Measurements from ENCODE around the gene MXD4.
"Not testable (repeated sequence)": the region's sequence is repeated elsewhere in the genome, so short reads cannot be mapped to it uniquely, and the experiment has no call there.

MXD4 gene

DNA sequence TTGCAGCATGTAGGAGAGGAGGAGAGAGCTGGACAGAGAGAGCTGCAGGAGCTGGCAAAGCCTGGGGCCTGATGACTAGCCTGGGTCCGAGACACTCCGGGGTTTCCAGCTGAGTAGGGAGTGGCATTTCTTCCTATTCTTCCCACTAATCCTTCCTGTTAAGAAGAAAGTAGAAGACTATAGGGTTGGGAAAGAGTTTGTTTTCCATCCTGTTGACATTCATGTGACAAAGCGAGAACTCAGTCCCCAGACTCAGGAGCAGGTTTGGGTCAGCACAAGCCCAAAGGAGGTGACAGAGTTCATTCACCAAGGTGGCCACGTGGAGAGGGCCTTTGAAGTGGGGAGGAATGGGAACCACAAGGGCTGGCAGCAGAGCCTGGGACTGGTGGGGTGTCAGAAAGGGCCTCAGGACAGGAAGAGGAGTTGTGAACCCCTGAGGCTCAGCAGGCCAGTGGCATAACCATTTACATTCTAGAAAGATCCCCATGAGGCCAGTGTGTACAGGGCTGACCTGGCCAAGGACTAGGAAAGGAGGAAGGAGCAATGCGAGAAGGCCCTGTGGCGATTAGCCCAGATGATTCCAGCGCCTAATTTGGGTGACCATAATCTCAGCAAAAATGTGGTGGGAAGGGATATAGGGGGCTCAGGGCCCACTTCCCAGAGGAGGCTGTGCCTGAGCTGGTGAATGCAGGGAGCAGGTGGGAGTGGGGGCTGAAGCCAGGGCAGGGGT, 16.7 kb downstream of the MXD4 start:
- Histone ChIP-seq H3K4me3 (ENCODE audit: low read length) (no peak overlapping the region), H2AFZ (ENCODE audit: low read depth, low read length) (no peak overlapping the region), H3K9me3 (ENCODE audit: low read length) (no peaks in the 10 kb centered on the region), H3K27me3 (ENCODE audit: insufficient read depth, low read length) (no peaks in the 10 kb centered on the region), H3K36me3 (ENCODE audit: insufficient read depth, low read length) (peaks cover 14% of the 10 kb centered on the region), H3K4me1 (ENCODE audit: insufficient read depth, low read length) (peaks cover 7% of the 10 kb centered on the region)

DNA sequence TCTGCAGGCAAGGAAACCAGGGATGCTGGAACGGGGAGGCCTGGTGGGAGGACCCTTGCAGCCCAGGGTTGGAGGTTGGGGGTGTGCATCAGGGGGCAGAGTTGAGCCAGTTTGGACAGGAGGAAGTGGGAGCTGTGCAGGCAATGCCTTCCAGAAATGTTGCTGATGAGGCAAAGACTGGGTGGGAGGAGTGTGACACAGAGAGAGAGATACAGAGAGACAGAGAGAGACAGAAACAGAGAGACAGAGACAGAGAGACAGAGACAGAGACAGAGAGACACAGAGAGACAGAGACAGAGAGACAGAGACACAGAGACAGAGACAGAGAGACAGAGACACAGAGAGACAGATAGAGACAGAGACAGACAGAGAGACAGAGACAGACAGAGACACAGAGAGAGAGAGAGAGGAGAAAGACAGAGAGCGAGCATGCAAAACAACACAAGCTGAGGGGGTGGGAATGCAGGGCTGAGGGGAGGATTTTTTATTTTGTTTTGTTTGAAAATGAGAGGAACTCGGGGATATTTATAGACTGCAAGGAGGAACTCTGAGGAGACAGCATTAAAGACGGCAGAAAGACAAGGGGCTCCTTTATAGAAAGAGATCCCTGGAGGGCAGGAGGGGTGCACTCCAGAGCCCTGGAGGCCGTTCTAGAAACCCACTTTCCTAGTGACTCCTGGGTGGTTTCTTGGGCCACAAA, 18.1 kb downstream of the MXD4 start:
- Histone ChIP-seq H3K27me3 (ENCODE audit: insufficient read depth, low read length) (no peaks in the 10 kb centered on the region), H3K4me3 (ENCODE audit: low read length) (no peak overlapping the region), H3K9me3 (ENCODE audit: low read length) (no peaks in the 10 kb centered on the region), H3K36me3 (ENCODE audit: insufficient read depth, low read length) (peaks cover 3% of the 10 kb centered on the region), H2AFZ (ENCODE audit: low read depth, low read length) (no peak overlapping the region), H3K4me1 (ENCODE audit: insufficient read depth, low read length) (peaks cover 21% of the 10 kb centered on the region)

DNA sequence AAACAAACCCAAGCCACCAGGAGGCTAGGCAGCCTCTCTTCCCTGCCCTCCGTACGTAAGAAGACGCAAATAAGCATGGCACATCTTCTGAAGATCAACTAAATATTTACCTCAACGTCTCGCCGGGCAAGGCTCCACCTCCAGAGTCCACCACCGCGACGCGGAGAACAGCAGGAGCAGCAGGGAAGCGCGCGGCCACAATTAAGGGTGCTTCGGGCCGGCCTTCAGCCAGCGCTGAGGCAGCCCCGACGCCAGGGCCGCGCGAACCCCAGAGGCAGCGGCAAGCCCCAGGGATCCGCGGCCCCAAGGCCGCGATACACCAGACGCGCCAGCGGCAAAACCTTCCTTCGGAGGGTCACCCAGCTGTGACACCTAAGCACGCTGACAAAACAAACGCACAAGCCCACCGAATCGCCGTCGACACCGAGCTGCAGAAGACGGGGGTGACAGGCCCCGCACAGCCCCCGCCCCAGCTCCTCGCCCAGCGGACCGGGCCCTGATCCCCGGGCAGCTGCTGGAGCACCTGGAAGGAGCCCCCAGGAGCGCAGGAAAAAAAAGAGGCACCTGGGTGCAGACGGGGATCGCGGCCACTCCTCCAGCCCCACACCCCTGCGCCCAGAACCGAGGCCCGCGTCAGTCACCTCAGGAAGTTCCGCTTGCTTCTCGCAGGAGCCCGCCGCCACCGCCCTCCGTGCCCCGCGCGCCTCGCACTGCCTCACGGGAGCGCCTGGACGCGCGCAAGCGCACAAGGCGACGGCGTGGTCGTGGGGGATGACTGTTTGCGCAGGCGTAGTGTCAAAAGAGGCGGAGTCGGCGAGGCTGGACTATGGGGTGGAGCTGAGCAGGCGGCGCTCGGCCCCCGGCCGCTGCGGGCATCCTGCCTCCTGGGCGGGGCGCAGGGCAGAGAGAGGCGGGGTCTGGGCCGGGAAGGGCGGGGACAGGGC, 20.2 kb downstream of the MXD4 start, which contains the start of the genes HAUS3 and POLN:
Gene HAUS3 (minus strand): TSS at position 712 of the 944 bp plus-strand sequence. CDS start 1,175 bp downstream, outside the sequence.
Gene POLN (minus strand): TSS at position 712 of the 944 bp plus-strand sequence. CDS start 12,890 bp downstream, outside the sequence.
- Histone ChIP-seq H3K4me1 (ENCODE audit: insufficient read depth, low read length) (peaks cover 28% of the 10 kb centered on the region), H3K36me3 (ENCODE audit: insufficient read depth, low read length) (peaks cover 12% of the 10 kb centered on the region), H3K4me3 (ENCODE audit: low read length) (peak within 1 kb of the TSS; percentile 94), H2AFZ (ENCODE audit: low read depth, low read length) (no peak within 1 kb of the TSS), H3K9me3 (ENCODE audit: low read length) (no peaks in the 10 kb centered on the region), H3K27me3 (ENCODE audit: insufficient read depth, low read length) (no peaks in the 10 kb centered on the region)

DNA sequence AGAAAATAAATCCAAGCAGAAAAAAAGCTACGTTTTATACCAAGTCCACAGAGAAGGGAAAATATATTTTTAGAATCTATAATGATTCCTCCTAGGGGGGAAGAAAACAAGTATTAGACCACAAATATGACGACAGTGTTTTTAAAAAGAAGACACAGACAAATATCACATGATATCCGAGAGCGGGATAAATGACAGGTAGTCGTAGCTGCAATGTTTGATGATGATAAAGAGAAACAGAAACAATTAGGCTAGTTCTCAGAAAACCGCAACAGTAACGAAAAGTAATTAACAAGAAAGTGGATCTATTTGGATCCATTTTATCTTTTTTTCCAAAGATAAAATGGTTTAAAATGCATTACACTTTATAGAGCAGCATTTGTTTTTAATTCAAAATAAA, 20.9 kb downstream of the MXD4 start:
- H3K36me3 ChIP-seq (ENCODE audit: insufficient read depth, low read length): peaks cover 16% of the 10 kb centered on the region
- peak overlapping the region; percentile 94 for H3K4me3 ChIP-seq (ENCODE audit: low read length)
- no peaks in the 10 kb centered on the region for H3K27me3 ChIP-seq (ENCODE audit: insufficient read depth, low read length)
- no peaks in the 10 kb centered on the region for H3K9me3 ChIP-seq (ENCODE audit: low read length)
- peaks cover 28% of the 10 kb centered on the region for H3K4me1 ChIP-seq (ENCODE audit: insufficient read depth, low read length)
- H2AFZ ChIP-seq (ENCODE audit: low read depth, low read length): no peak overlapping the region

DNA sequence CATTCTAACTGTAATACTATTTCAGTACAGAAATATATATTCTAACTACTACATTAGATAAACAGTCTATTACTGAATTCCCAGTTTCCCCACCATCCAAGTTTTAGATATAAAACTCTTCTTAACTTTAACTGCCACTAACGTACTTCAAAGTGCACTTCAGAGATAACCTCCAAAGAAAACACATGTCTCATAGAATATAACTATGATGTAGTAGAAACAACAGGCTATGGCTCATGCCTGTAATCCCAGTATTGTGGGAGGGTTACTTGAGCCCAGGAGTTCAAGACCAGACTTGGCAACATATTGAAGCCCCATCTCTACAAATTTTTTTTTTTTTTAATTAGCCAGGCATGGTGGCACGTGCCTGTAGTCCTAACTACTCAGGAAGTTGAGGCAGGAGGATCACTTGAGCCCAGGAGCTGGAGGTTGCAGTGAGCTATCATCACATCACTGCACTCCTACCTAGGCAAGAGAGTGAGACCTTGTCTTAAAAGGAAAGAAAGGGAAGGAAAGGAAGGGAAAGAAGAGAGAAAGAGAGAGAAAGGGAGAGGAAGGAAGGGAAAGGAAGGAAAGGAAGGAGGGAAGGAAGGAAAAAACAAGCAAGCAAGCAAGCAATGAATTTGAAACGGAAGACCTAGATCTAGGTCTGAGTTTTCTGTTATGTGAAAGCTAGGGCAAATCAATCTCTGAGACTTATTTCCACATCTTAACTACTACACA, 24.8 kb downstream of the MXD4 start:
- no peak overlapping the region for H2AFZ ChIP-seq (ENCODE audit: low read depth, low read length)
- peaks cover 32% of the 10 kb centered on the region for H3K36me3 ChIP-seq (ENCODE audit: insufficient read depth, low read length)
- no peaks in the 10 kb centered on the region for H3K27me3 ChIP-seq (ENCODE audit: insufficient read depth, low read length)
- H3K4me1 ChIP-seq (ENCODE audit: insufficient read depth, low read length): peaks cover 28% of the 10 kb centered on the region
- H3K9me3 ChIP-seq (ENCODE audit: low read length): no peaks in the 10 kb centered on the region
- H3K4me3 ChIP-seq (ENCODE audit: low read length): no peak overlapping the region

DNA sequence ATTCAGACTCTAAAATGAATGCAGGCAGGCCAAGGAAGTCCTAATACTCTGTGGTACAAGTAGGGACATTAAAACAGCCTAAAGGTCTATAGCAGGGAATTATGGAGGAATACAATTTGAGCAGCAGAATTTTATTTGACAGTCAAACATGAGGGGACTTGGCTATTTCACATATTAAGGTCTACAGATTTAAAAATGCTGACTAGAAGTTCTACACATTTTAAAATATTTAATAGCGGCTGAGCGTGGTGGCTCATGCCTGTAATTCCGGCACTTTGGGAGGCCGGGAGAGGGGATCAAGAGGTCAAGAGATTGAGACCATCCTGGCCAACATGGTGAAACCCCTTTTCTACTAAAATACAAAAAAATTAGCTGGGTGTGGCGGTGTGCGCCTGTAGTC, 30.8 kb downstream of the MXD4 start:
- Histone ChIP-seq H3K36me3 (ENCODE audit: insufficient read depth, low read length) (peaks cover 18% of the 10 kb centered on the region), H3K4me1 (ENCODE audit: insufficient read depth, low read length) (no peaks in the 10 kb centered on the region), H3K9me3 (ENCODE audit: low read length) (no peaks in the 10 kb centered on the region)

DNA sequence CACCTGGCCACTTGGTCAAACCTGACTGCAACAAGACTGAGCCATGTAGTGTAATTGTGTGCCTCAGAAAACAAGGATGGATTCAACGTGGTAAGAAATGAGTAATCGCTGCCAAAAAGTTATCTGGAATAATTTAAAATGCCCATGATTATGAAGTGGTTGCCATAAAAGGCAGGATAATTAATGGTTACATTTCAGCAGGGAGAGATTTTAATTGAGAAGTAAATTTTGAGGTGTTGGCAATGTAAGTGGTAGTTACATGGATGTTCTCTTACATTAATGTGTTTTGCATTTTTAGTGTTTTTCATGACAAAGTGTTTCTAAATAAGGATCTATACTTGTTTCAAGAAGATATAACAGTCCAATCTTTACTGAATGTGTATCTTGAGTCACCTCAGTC, 35.6 kb downstream of the MXD4 start:
- Histone ChIP-seq H3K4me1 (ENCODE audit: insufficient read depth, low read length) (no peaks in the 10 kb centered on the region), H3K27me3 (ENCODE audit: insufficient read depth, low read length) (no peaks in the 10 kb centered on the region), H3K4me3 (ENCODE audit: low read length) (no peak overlapping the region), H2AFZ (ENCODE audit: low read depth, low read length) (no peak overlapping the region), H3K9me3 (ENCODE audit: low read length) (no peaks in the 10 kb centered on the region), H3K36me3 (ENCODE audit: insufficient read depth, low read length) (no peaks in the 10 kb centered on the region)

More for the DNA sequence above, 30.8 kb downstream of the MXD4 start:
- H3K27me3 ChIP-seq (ENCODE audit: insufficient read depth, low read length): no peaks in the 10 kb centered on the region
- H2AFZ ChIP-seq (ENCODE audit: low read depth, low read length): no peak overlapping the region
- no peak overlapping the region for H3K4me3 ChIP-seq (ENCODE audit: low read length)

DNA sequence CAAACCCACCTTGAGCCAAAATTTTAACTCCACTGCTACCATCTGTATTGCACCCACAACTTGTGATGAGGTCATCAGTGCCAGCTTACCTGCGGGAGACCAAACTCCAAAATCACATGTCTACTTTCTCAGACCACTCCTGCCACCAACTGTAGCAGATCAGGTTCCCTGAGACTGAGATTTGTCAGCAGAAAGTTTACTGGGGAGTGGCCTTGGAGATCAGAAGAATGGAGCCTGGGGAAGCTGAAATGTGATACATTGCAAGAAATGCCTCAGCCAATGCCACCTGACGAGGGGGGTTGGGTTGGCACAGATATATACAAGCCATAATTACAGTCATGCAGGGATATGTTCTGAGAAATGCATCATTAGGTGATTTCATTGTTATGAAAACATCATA, 39.1 kb downstream of the MXD4 start:
- H3K9me3 ChIP-seq (ENCODE audit: low read length): no peaks in the 10 kb centered on the region
- no peak overlapping the region for H2AFZ ChIP-seq (ENCODE audit: low read depth, low read length)
- no peaks in the 10 kb centered on the region for H3K27me3 ChIP-seq (ENCODE audit: insufficient read depth, low read length)
- no peaks in the 10 kb centered on the region for H3K4me1 ChIP-seq (ENCODE audit: insufficient read depth, low read length)
- no peaks in the 10 kb centered on the region for H3K36me3 ChIP-seq (ENCODE audit: insufficient read depth, low read length)
- no peak overlapping the region for H3K4me3 ChIP-seq (ENCODE audit: low read length)

DNA sequence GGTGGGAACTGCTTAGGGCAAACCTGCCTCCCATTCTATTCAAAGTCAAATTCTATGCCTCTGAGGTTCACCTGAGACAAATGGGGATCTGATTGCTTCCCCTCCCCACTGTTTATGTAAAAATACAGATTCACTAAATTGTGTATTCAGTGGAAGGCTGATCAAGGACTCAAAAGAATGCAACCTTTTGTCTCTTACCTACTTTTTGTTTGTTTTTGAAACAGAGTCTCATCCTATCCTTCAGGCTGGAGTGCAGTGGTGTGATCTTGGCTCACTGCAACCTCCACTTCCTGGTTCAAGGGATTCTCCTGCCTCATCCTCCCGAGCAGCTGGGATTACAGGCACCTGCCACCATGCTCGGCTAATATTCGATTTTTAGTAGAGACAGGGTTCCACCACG, 40.5 kb downstream of the MXD4 start:
- H3K4me1 ChIP-seq (ENCODE audit: insufficient read depth, low read length); H3K27me3 ChIP-seq (ENCODE audit: insufficient read depth, low read length); H3K36me3 ChIP-seq (ENCODE audit: insufficient read depth, low read length); H2AFZ ChIP-seq (ENCODE audit: low read depth, low read length); H3K4me3 ChIP-seq (ENCODE audit: low read length); H3K9me3 ChIP-seq (ENCODE audit: low read length): not testable (repeated sequence)

DNA sequence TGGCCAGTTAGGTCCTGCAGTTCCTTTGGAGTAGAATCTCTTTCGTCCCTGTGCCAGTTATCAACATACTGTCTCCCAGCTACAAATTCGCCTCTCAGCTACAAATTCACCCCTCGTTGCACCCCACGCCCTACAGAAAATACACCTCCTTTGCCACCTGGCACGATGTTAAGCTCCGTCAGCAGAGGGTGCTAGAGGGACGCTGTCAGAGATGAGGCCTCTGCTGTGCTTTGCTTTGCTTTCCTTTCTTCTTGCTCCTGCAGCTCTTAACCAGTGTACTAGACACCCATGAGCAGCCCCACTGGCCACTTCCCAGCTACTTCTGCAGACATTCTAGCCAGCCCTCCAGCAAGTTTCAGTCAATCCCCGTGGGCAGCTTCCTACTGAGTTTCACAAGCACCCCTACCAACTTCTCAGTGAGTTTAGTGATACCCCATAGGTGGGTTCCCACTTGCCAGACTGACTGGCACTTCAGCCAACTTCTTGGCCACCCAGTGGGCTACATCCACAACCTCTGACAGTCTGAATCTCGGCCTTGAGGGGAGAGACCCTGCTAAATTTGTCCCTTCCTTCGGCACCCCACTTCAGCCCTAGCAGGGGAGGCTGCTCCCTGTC, 41.8 kb downstream of the MXD4 start:
- H3K9me3 ChIP-seq (ENCODE audit: low read length): no peaks in the 10 kb centered on the region
- H2AFZ ChIP-seq (ENCODE audit: low read depth, low read length): peak overlapping the region; percentile 18
- H3K4me1 ChIP-seq (ENCODE audit: insufficient read depth, low read length): peaks cover 1% of the 10 kb centered on the region
- no peak overlapping the region for H3K4me3 ChIP-seq (ENCODE audit: low read length)
- H3K36me3 ChIP-seq (ENCODE audit: insufficient read depth, low read length): no peaks in the 10 kb centered on the region
- no peaks in the 10 kb centered on the region for H3K27me3 ChIP-seq (ENCODE audit: insufficient read depth, low read length)

DNA sequence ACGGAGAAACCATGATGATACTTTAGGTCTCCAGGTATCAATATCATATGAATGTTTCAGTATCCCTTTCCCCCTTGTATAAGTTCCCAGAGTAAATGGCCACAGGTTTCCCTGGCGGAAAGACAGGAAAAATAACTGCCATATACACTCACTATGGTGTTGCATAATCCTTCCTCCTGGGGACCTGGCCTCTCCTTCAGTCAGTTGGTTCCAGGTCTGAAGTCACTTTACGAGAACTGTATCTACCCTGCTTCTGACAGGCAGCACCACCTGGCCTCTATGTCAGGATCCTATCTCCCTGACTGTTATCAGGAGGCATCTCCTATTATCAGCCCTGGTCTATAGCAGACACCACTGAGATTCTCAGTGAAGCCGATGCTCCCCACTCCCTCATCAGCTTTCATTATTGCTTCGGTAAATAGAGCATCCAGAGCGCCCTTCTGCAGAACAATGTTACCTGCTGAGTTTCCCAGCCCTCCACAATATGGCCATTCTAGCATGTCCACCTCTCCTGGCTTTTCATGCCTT, 42.6 kb downstream of the MXD4 start:
- H3K9me3 ChIP-seq (ENCODE audit: low read length): no peaks in the 10 kb centered on the region
- no peak overlapping the region for H2AFZ ChIP-seq (ENCODE audit: low read depth, low read length)
- H3K4me1 ChIP-seq (ENCODE audit: insufficient read depth, low read length): peaks cover 3% of the 10 kb centered on the region
- H3K27me3 ChIP-seq (ENCODE audit: insufficient read depth, low read length): no peaks in the 10 kb centered on the region
- no peak overlapping the region for H3K4me3 ChIP-seq (ENCODE audit: low read length)
- H3K36me3 ChIP-seq (ENCODE audit: insufficient read depth, low read length): no peaks in the 10 kb centered on the region

DNA sequence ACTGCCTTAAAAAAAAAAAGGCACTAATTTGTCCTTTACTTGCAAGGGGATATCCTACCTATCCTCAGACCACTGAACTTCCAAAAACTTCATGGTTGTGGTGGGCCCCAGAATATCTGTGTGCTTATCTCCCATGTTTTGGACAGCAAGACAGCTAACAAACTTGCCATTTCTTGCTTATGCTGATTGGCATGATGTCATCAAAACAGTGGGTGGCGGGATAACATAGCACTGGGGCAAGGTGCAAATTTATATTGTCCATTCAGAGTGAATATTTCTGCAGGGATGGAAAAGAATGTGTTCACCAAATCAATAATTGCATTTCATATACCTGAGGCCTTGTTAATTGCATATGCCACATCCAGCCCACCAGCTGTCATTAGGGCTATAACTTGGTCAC, 43.5 kb downstream of the MXD4 start:
- Histone ChIP-seq H3K4me1 (ENCODE audit: insufficient read depth, low read length) (peaks cover 3% of the 10 kb centered on the region), H2AFZ (ENCODE audit: low read depth, low read length) (no peak overlapping the region), H3K27me3 (ENCODE audit: insufficient read depth, low read length) (no peaks in the 10 kb centered on the region), H3K9me3 (ENCODE audit: low read length) (no peaks in the 10 kb centered on the region), H3K4me3 (ENCODE audit: low read length) (no peak overlapping the region), H3K36me3 (ENCODE audit: insufficient read depth, low read length) (no peaks in the 10 kb centered on the region)
